Pancreas (tissue), 10 donors: ENCODE measurements around the gene SLC10A7. TPM values are rescaled to one million over a fixed set of nuclear protein-coding genes. Genes with fewer than 3 reads are reported as not detected.

Experiments
- ATAC-seq, 4 donors: fragments of 200-7000 bp; cut with Tn5 transposase; one replicate each; pipeline versions ENCODE4 v1.8.0 to v1.9.1; 2020; ENCODE audit warnings: mild to moderate bottlenecking in 4 of 4, moderate library complexity in 4 of 4
- DNase-seq, 6 donors: peaks; one replicate each; pipeline ENCODE4 v3.0.0-alpha.2; 2020
- FAIRE-seq: peaks from 2 replicates; lab custom pipeline; 2012; peaks lifted over from hg19 to GRCh38; lab: Jason Lieb, UNC
- H3K27ac ChIP-seq, 4 donors: fragments of 200-600 bp; sonication (generic); 1 replicate in 3 of 4; 2 replicates in 1 of 4; pipeline versions ENCODE4 v1.5.0 to v1.8.0; 2020
- H3K27me3 ChIP-seq, 4 donors: fragments of 200-600 bp; one replicate each; pipeline ENCODE4 v1.8.0; 2021
- H3K36me3 ChIP-seq, 3 donors: fragments of 200-600 bp; sonication (generic) in 1 of 3; one replicate each; pipeline versions ENCODE4 v1.5.0 to v1.8.0; 2020 to 2021
- H3K4me1 ChIP-seq, 3 donors: fragments of 200-600 bp; one replicate each; pipeline ENCODE4 v1.8.0; 2021
- H3K4me3 ChIP-seq, 4 donors: fragments of 200-600 bp; sonication (generic) in 2 of 4; one replicate each; pipeline versions ENCODE4 v1.5.0 to v1.8.0; 2020 to 2021
- H3K9me3 ChIP-seq, 4 donors: fragments of 200-600 bp; one replicate each; pipeline ENCODE4 v1.8.0; 2021
- WGBS, 2 donors: extraction: QIAGEN DNeasy Blood & Tissue Kit; methylation state at CpG; one replicate each; pipeline ENCODE4 v1.1.7; 2013; 5-methylcytosine and 5-hydroxymethylcytosine counted together
- intact Hi-C, 3 donors: fragments of 100-400 bp; cut with DNase I; formaldehyde crosslinking; loops; one replicate each; pipeline versions ENCODE4 v1.11.1 to v1.14.2; 2022
- polyA plus RNA-seq, 2 donors: library from polyadenylated mRNA; stranded (reverse); fragments of 200-250 nt; gene quantifications; one replicate each; pipeline ENCODE4 v1.2.3, GENCODE V29; 2013
- total RNA-seq, 6 donors: library from RNA; stranded (reverse); fragmentation: NEBNext Ultra II Directional in 4 of 6; extraction: Animal tissue kit (Norgen Biotek cat#: 25700) in 4 of 6; gene quantifications; one replicate each; pipeline versions ENCODE4 v1.2.1 to v1.2.4, GENCODE V29; 2021 to 2023
- TF ChIP-seq, protein P1 (sequence below), 4 donors: fragments of 200-600 bp; sonication (generic) in 3 of 4; IDR thresholded peaks; one replicate each; pipeline versions ENCODE4 v1.5.0 to v1.8.0; 2021; ENCODE audit warnings: antibody characterized with exemption in 4 of 4
- donor health status: healthy with polysubstance abuse.
- donor health status: DM: no; HTN: no; CAD: no; lungs with moderate emphysema.
- donor health status: DM: no; HTN: no; CAD: no.
- donor health status: control.
- donor health status: control.
- donor health status: Bipolar disorder and iron deficiency.
- donor health status: DM: yes; HTN: yes; CAD: no.
- donor health status: DM: no; HTN: no; CAD: no.
- donor health status: DM: no; HTN: no; CAD: no.
- donor health status: DM: yes; HTN: yes; CAD: no.

The SLC10A7 gene
- total and polyA plus RNA-seq, 8 donors = 2.1 to 11.1 (median 6.9) TPM

DNA sequence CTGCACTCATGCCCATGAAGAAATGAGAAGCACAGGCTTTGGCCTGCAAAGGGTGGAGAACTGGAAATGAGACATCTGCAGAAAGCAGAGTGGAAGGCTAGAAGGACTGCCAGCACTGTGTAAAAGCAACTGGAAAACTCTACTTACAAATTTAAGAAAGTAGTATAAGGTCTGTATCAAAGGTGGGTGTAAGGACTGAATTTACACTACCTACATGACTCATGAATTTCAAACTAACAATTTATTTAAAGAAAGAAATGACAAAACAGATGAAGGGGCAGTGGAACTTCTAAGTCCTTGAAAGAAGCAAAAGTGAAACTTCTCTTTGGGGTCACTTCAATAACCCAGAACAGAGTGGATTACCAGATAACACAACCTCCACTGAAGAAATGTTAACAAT is 71.2 kb downstream of the SLC10A7 start:
- Histone ChIP-seq H3K4me3 (no peak overlapping the region), H3K9me3 (no peaks in the 10 kb centered on the region), H3K27ac (no peak overlapping the region), H3K36me3 (no peaks in the 10 kb centered on the region), H3K4me1 (no peaks in the 10 kb centered on the region), H3K27me3 (no peaks in the 10 kb centered on the region)
- TF ChIP-seq, protein P1, sequence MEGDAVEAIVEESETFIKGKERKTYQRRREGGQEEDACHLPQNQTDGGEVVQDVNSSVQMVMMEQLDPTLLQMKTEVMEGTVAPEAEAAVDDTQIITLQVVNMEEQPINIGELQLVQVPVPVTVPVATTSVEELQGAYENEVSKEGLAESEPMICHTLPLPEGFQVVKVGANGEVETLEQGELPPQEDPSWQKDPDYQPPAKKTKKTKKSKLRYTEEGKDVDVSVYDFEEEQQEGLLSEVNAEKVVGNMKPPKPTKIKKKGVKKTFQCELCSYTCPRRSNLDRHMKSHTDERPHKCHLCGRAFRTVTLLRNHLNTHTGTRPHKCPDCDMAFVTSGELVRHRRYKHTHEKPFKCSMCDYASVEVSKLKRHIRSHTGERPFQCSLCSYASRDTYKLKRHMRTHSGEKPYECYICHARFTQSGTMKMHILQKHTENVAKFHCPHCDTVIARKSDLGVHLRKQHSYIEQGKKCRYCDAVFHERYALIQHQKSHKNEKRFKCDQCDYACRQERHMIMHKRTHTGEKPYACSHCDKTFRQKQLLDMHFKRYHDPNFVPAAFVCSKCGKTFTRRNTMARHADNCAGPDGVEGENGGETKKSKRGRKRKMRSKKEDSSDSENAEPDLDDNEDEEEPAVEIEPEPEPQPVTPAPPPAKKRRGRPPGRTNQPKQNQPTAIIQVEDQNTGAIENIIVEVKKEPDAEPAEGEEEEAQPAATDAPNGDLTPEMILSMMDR (IDR thresholded peaks at IDR 0.05) = no peak
- DNase-seq (no peak), FAIRE-seq (no peak), ATAC-seq (no peak)
- intact Hi-C loops = no loop called here

DNA sequence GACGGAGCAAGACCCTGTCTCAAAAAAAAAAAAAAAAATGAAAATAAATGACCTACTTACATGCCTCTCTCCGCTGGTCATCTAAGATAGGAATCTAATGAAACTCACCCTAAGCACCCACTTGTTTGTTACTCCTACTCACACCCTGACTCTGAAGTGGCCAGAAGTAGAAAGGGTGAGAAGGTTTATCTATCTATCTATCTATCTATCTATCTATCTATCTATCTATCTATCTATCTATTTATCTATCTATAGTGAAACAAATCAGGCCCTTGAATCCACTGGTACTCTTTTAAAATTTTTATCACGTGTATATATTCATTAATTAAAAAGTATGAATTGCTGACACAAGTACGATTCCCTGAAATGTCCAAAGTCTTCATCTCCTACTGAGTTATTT is 75.2 kb downstream of the SLC10A7 start:
- WGBS, 2 donors = 92 to 95% methylated on average over 4 of the region's 4 CpGs
- intact Hi-C loops = no loop called here
- FAIRE-seq = no peak

DNA sequence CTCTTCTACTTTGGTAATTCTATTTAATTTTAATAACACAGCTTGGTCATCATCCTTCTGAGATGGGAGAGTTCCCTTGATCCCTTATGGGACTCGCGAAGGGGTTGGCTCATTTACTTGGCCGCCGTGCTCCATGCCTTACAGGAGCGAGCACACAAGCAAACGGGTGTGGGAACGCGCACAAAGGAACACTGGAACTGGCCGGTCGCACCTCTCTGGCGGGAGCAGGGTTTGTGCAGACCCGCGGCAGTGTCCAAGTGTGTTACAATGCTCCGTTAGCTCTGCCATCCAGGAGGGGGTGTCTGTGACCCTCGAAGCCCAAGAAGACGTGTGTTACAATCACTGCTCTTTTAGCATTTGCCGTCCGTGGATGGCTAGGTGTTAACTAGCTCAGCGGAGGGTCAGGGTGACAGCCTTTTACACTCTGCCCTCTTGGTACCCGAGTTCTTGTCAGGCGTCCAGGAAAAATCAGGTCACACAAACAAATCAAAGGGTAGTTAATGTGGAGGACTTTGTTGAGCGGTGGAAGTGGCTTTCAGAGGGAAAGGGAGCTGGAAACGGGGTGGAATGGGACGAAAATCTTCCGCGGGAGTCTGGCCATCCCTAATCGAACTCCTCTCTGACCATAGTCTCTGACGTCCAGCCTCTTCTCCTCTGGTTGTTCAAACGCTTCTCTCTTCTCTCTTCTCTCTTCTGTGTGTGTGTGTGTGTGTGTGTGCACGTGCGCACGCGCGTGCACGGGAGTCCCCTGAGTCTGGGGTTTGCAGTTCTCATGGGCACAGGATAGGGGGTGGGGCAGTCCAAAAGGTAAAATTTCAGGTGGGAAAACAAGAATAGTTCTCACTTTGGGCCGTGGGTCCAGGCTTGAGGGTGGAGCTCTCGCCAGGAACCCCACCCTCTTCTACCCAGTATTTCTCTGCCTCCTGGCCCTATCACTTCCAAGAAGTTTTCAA is 76.3 kb downstream of the SLC10A7 start:
- H3K27ac ChIP-seq = no peak overlapping the region
- H3K36me3 ChIP-seq = no peaks in the 10 kb centered on the region
- intact Hi-C loops = no loop called here
- FAIRE-seq = no peak
- no peaks in the 10 kb centered on the region for H3K4me1 ChIP-seq
- no peak overlapping the region for H3K4me3 ChIP-seq
- H3K9me3 ChIP-seq = no peaks in the 10 kb centered on the region
- 96 to 97% methylated on average over 33 to 37 of the region's 37 CpGs for WGBS, 2 donors
- H3K27me3 ChIP-seq = no peaks in the 10 kb centered on the region
- ATAC-seq = no peak
- TF ChIP-seq, protein P1 (IDR thresholded peaks at IDR 0.05) = no peak
- DNase-seq = no peak

More for the DNA sequence above, 75.2 kb downstream of the SLC10A7 start:
- Histone ChIP-seq H3K27ac (no peak overlapping the region), H3K4me1 (no peaks in the 10 kb centered on the region), H3K36me3 (no peaks in the 10 kb centered on the region), H3K9me3 (no peaks in the 10 kb centered on the region), H3K4me3 (no peak overlapping the region), H3K27me3 (no peaks in the 10 kb centered on the region)
- DNase-seq = no peak
- TF ChIP-seq, protein P1 (IDR thresholded peaks at IDR 0.05) = no peak
- no peak for ATAC-seq

DNA sequence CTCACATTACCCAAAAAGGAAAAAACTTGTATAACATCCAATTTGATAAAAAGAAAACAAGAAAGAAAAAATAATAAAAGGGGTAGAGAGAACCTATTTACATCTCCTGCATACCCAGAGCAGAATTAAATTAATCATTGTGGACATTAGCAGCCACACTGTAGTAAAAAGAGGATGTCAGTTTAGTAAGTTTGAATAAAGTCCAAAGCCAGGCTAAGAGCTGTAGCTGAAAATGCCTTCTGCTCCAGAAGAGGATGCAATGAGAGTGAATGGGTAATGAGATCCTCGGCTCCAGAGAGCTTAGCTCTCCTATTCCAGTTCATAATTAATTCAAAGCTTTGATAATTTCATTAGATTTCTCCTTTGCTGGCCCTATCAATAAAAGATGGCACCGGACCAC is 78.2 kb downstream of the SLC10A7 start:
- DNase-seq = no peak
- H3K27me3 ChIP-seq = no peaks in the 10 kb centered on the region
- intact Hi-C loops = no loop called here
- no peak for FAIRE-seq
- no peak overlapping the region for H3K4me3 ChIP-seq
- ATAC-seq = no peak
- no peaks in the 10 kb centered on the region for H3K36me3 ChIP-seq
- H3K9me3 ChIP-seq = no peaks in the 10 kb centered on the region
- H3K27ac ChIP-seq = no peak overlapping the region
- WGBS, 2 donors = 91 to 95% methylated on average over 2 of the region's 2 CpGs
- H3K4me1 ChIP-seq = no peaks in the 10 kb centered on the region
- TF ChIP-seq, protein P1 (IDR thresholded peaks at IDR 0.05) = no peak

DNA sequence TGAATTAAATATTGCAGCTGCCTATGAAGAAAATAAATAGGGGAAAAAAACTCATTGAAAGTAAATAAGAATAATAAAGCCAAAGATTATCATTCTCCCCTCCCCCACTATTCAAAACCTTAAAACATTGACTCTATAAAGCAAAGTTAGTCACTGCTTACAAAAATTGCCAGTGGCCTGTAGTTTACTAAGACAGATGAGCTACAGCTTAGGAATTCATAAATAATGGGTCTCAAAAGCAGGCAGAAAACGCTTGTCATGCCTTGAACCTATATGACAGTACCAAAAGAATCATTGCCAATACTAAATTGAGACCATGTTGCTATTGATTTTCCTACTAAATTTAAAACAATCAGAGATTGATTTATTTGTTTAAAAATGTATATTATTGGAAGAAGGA is 78.9 kb downstream of the SLC10A7 start:
- DNase-seq (no peak), FAIRE-seq (no peak), ATAC-seq (no peak)
- H3K27ac ChIP-seq = no peak overlapping the region
- intact Hi-C loops = no loop called here
- H3K4me3 ChIP-seq = no peak overlapping the region
- TF ChIP-seq, protein P1 (IDR thresholded peaks at IDR 0.05) = no peak
- H3K9me3 ChIP-seq = no peaks in the 10 kb centered on the region
- 92 to 94% methylated on average over 1 of the region's 1 CpG for WGBS, 2 donors
- no peaks in the 10 kb centered on the region for H3K27me3 ChIP-seq
- H3K4me1 ChIP-seq = no peaks in the 10 kb centered on the region
- H3K36me3 ChIP-seq = no peaks in the 10 kb centered on the region
